Measurements from ENCODE around the gene LYST. TPM values are rescaled to one million over a fixed set of nuclear protein-coding genes. Genes with fewer than 3 reads are reported as not detected.

The LYST gene
- total RNA-seq, 1 donor from 2014 or later: 52.1 TPM

DNA sequence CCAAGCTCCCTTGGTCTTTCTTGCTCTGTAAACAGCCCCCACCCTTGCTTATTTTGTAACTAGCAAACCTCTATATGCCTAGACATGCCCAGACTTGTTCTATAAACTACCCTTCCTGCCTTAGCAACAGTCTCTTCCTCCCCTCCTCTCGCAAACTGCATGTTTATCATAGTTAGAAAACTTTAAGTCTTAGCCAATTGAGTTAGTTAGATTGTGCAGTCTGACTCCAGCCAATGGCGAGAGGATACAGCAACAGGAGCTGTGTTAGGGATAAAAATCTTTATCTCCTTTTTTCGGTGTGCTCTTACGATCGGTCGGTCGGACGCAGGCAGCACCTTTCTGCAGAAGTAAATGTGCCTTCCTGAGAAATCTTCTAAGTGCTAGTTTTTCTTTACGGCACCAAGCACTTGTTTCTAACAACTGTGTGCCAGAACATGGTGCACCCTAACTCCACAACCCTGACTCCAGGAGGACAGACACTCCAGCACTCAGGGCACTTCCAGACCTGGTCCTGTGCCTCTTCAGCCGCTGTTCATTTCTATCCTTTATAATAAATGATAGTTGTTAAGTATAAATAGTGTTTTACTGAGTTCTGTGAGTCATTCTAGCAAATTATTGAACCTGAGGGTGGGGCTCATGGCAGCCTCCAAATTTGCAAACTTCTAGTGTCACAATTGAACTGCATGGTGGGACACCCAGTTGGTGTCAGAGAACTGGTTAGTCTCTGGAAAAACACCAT is 191.4 kb downstream of the LYST start:
- no peaks in the 10 kb centered on the region for H3K27me3 ChIP-seq
- peaks cover 10% of the 10 kb centered on the region for H3K9me3 ChIP-seq
- H3K27ac ChIP-seq: no peak overlapping the region
- TF ChIP-seq POLR2A (IDR thresholded peaks at IDR 0.05): no peak
- no peak for TF ChIP-seq POLR2AphosphoS5 (IDR thresholded peaks at IDR 0.05; ENCODE audit: insufficient read depth in 1 of 2, low read depth in 1 of 2)
- TF ChIP-seq CTCF (IDR thresholded peaks at IDR 0.05): no peak
- no peak for DNase-seq (ENCODE audit: extremely low spot score in 2 of 2)
- intact Hi-C loops (cut with DNase I): no loop called here
- H3K36me3 ChIP-seq: peaks cover 2 to 65% of the 10 kb centered on the region in 2 donors
- H3K4me1 ChIP-seq: no peaks in the 10 kb centered on the region
- no peak overlapping the region for H3K4me3 ChIP-seq

DNA sequence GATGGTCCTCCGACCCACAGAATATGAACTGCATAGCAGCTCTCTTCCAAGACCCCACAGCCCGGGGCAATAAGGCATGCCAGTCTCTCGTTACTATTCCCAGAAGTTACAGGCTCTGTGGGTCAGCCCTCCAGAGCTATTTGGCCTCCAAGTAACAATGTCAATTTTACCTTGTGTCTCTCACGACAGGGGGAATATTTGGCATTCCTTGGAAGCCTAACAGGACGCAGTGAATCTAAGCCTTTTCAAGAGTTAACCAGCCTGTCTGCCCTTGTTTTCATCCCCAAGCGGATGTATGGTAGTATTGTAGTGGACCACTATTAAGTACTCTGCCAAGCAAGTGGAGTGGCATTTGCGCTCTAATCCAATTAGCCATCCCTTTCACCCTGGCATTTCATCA is 192.7 kb downstream of the LYST start:
- TF ChIP-seq CTCF (IDR thresholded peaks at IDR 0.05) (no peak), POLR2A (IDR thresholded peaks at IDR 0.05) (no peak), POLR2AphosphoS5 (IDR thresholded peaks at IDR 0.05; ENCODE audit: insufficient read depth in 1 of 2, low read depth in 1 of 2) (no peak)
- Histone ChIP-seq H3K4me3 (no peak overlapping the region), H3K27ac (no peak overlapping the region), H3K36me3 (peaks cover 2 to 73% of the 10 kb centered on the region in 2 donors), H3K9me3 (peaks cover 13% of the 10 kb centered on the region), H3K4me1 (no peaks in the 10 kb centered on the region), H3K27me3 (no peaks in the 10 kb centered on the region)
- intact Hi-C loops (cut with DNase I): no loop called here
- DNase-seq (ENCODE audit: extremely low spot score in 2 of 2): no peak

DNA sequence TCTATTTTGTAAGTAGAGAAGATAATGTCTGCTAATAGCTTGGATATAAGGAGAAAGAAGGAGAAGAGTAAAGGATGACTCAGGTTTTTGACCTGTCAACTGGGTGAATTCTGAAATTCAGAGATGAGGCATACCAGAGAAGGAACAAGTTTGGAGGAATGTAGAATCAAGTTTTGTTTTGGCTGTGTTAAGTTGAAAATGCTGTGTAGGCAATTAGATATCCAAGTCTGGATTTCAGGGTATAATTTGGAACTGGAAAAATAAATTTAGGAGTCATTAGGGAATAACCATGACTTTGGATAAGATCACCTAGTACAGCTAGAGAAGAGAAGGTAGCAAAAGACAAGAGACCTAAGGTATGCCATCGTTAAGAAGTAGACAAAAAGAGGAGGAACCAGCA is 194.7 kb downstream of the LYST start:
- TF ChIP-seq POLR2A (IDR thresholded peaks at IDR 0.05) (no peak), POLR2AphosphoS5 (IDR thresholded peaks at IDR 0.05; ENCODE audit: insufficient read depth in 1 of 2, low read depth in 1 of 2) (no peak), CTCF (IDR thresholded peaks at IDR 0.05) (no peak)
- peaks cover 0 to 66% of the 10 kb centered on the region in 2 donors for H3K36me3 ChIP-seq
- H3K4me1 ChIP-seq: no peaks in the 10 kb centered on the region
- H3K27me3 ChIP-seq: no peaks in the 10 kb centered on the region
- no peak overlapping the region for H3K27ac ChIP-seq
- peaks cover 13% of the 10 kb centered on the region for H3K9me3 ChIP-seq
- no peak overlapping the region for H3K4me3 ChIP-seq
- intact Hi-C loops (cut with DNase I): no loop called here
- no peak for DNase-seq (ENCODE audit: extremely low spot score in 2 of 2)

DNA sequence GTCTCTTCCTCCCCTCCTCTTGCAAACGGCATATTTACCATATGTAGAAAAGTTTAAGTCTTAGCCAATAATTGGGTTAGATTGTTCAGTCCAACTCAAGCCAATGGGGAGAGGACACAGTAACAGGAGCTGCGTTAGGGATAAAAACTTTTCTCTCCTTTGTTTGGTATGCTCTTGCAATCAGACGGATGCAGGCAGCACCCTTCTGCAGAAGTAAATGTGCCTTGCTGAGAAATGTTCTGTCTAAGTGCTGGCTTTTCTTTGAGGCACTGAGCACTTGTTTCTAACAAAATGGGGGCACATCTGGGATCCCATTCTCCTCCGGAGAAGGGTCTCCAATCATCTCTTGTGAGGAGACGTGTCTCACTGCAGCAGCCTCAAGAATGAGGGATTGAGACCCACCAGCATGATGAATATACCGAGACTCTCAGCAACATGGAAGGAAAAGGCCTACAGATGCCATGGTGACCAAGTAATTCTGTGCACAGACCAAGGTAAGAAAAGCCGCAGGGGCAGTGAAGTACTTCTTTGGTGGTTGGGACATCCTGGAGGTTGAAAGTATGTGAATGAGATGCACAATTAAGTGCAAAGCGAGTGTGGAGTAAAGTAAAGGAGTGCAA is 196.4 kb downstream of the LYST start:
- peaks cover 0 to 49% of the 10 kb centered on the region in 2 donors for H3K36me3 ChIP-seq
- no peaks in the 10 kb centered on the region for H3K27me3 ChIP-seq
- H3K9me3 ChIP-seq: peaks cover 13% of the 10 kb centered on the region
- H3K27ac ChIP-seq: no peak overlapping the region
- no peak for TF ChIP-seq POLR2AphosphoS5 (IDR thresholded peaks at IDR 0.05; ENCODE audit: insufficient read depth in 1 of 2, low read depth in 1 of 2)
- intact Hi-C loops (cut with DNase I): no loop called here
- DNase-seq (ENCODE audit: extremely low spot score in 2 of 2): no peak
- H3K4me1 ChIP-seq: no peaks in the 10 kb centered on the region
- H3K4me3 ChIP-seq: no peak overlapping the region

GRCh38 chr1:235669277-235669676 is 197.4 kb downstream of the LYST start:
- Histone ChIP-seq H3K27me3 (no peaks in the 10 kb centered on the region), H3K4me3 (no peak overlapping the region), H3K27ac (no peak overlapping the region), H3K4me1 (no peaks in the 10 kb centered on the region), H3K9me3 (peaks cover 13% of the 10 kb centered on the region), H3K36me3 (peaks cover 0 to 47% of the 10 kb centered on the region in 2 donors)
- no peak for DNase-seq (ENCODE audit: extremely low spot score in 2 of 2)
- intact Hi-C loops (cut with DNase I): no loop called here
- TF ChIP-seq POLR2A (IDR thresholded peaks at IDR 0.05): no peak
- no peak for TF ChIP-seq POLR2AphosphoS5 (IDR thresholded peaks at IDR 0.05; ENCODE audit: insufficient read depth in 1 of 2, low read depth in 1 of 2)
- TF ChIP-seq CTCF (IDR thresholded peaks at IDR 0.05): no peak
